Panc1 (cell line): ENCODE data around the gene HTN1.
"Not testable (repeated sequence)": the region's sequence is repeated elsewhere in the genome, so short reads cannot be mapped to it uniquely, and the experiment has no call there.

Experiments used
- CTCF ChIP-seq: fragments of 450-650 bp; IDR thresholded peaks from 2 replicates; pipeline ENCODE4 v1.5.1; 2017; ENCODE audit warnings: mild to moderate bottlenecking
- POLR2AphosphoS5 ChIP-seq: IDR thresholded peaks from 2 replicates; pipeline ENCODE4 v1.6.1; 2012; ENCODE audit warnings: mild to moderate bottlenecking, low read depth, low read length, moderate library complexity
- SIN3A ChIP-seq: IDR thresholded peaks from 2 replicates; pipeline ENCODE4 v1.6.1; 2012; ENCODE audit warnings: low read depth, mild to moderate bottlenecking, low read length, moderate library complexity, borderline replicate concordance; ENCODE audit not compliant: insufficient read depth
- TCF7L2 ChIP-seq: IDR thresholded peaks from 2 replicates; pipeline ENCODE4 v1.6.1; 2011; ENCODE audit warnings: mild to moderate bottlenecking, low read depth, low read length, inconsistent platforms
- TF ChIP-seq, protein P1 (sequence below), 2 experiments: IDR thresholded peaks; 2 replicates each; pipeline ENCODE4 v1.6.1; 2011 to 2012; ENCODE audit warnings: low read depth in 2 of 2, control low read depth in 1 of 2, low read length in 1 of 2, mild to moderate bottlenecking in 1 of 2, moderate library complexity in 1 of 2; ENCODE audit not compliant: insufficient read depth in 1 of 2

DNA sequence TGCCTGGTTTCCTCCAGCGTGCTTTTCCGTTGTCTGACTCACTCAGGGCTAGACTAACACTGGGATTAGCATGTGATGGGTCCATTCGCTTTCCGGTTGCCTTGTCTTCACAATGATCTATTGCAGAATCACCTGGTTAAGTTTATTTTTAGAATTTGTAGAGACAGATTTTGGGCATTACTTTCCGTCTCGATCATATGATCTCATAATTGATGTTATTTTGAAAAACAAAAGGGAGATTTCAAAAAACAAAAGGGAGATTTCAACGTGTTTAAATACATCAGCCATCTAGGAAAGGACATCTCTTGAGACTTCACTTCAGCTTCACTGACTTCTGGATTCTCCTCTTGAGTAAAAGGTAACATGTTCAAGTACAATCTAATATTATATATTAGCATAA is 22.1 kb upstream of the HTN1 start, which contains the start of gene HTN3:
- TF ChIP-seq CTCF, TCF7L2, POLR2AphosphoS5, SIN3A: not testable (repeated sequence)
- TF ChIP-seq, protein P1, sequence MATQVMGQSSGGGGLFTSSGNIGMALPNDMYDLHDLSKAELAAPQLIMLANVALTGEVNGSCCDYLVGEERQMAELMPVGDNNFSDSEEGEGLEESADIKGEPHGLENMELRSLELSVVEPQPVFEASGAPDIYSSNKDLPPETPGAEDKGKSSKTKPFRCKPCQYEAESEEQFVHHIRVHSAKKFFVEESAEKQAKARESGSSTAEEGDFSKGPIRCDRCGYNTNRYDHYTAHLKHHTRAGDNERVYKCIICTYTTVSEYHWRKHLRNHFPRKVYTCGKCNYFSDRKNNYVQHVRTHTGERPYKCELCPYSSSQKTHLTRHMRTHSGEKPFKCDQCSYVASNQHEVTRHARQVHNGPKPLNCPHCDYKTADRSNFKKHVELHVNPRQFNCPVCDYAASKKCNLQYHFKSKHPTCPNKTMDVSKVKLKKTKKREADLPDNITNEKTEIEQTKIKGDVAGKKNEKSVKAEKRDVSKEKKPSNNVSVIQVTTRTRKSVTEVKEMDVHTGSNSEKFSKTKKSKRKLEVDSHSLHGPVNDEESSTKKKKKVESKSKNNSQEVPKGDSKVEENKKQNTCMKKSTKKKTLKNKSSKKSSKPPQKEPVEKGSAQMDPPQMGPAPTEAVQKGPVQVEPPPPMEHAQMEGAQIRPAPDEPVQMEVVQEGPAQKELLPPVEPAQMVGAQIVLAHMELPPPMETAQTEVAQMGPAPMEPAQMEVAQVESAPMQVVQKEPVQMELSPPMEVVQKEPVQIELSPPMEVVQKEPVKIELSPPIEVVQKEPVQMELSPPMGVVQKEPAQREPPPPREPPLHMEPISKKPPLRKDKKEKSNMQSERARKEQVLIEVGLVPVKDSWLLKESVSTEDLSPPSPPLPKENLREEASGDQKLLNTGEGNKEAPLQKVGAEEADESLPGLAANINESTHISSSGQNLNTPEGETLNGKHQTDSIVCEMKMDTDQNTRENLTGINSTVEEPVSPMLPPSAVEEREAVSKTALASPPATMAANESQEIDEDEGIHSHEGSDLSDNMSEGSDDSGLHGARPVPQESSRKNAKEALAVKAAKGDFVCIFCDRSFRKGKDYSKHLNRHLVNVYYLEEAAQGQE (IDR thresholded peaks at IDR 0.05; ENCODE audit: insufficient read depth in 1 of 2, low read depth in 2 of 2, low read length in 1 of 2) = not testable (repeated sequence)
